Activated T-cell treated with anti-CD3 and anti-CD28 coated beads for 4 hours (primary cell): ENCODE results near the gene BICC1.

Experiments used
- DNase-seq: peaks from one replicate; pipeline ENCODE4 v3.0.0-alpha.2; 2020

BICC1 gene

DNA sequence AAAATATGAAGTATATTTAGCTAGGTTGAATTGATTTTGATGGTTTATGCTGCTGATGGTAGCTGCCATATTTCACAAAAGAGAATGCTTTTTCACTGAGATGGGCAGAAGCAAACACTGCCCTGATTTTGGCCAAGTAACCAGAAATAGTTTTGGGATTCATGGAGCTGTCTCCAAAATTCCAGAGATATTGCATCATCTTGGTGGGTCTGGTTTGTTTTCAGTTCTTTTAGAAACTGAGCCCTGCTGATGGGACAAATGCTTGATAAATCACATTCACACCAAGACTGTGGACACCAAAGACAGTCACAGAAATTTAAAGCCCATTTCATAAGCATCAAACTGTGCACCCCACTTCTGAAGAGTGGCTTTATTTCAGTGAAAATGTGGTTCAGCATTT is 140.5 kb downstream of the BICC1 start:
- no peak for DNase-seq

DNA sequence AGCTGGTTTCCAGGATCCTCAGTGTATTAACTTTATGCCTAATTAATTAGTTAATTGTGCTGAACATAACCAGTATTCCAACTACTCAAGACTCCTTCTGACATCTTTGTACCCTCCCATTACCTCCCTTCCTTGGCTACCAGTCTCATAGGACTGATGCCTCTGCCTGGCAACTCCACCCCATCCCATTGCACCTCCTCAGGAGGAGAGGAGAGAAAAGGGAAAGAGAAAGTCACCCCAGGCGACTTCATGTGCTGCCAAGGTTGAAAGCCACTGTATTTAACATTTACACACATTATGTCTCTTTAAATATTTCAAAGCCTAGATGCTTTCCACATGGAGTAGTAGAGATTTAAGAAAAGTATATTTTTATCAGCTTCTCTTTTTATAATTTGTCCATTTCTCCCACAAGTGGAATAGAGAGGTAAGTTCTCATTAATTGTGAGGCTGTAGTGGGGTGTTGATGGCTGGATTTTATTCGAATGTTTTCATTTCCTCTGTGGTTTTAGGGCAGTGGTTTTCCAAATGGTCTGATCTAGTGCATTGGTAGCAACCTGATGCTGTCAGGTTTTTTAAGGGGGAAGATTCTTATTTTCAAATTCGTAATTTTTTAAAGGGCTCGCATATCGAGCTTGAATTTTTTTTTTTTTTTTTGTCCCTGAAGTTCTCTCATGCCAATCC is 148.0 kb downstream of the BICC1 start:
- DNase-seq, result no peak

DNA sequence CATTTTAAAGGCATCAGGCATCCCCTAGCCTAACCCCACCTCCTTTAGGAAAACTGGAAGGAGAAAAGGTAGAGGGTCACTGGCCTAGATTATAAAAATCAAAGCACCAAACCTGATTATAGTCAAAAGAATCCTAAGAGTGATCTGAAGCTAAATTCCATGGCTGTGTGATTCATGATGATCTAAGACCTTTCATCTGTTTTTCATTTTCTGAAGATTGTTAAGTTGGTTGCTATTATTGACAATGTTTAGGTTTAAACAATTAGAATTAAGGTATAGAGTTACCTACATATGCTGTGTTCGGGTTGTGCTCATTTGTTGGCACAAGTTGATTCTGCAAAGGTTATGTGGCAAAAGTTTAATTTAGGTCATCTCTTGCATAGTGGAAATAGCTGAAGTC is 148.7 kb downstream of the BICC1 start:
- DNase-seq, result no peak

GRCh38 chr10:58661902-58662301 is 149.2 kb downstream of the BICC1 start:
- no peak for DNase-seq

DNA sequence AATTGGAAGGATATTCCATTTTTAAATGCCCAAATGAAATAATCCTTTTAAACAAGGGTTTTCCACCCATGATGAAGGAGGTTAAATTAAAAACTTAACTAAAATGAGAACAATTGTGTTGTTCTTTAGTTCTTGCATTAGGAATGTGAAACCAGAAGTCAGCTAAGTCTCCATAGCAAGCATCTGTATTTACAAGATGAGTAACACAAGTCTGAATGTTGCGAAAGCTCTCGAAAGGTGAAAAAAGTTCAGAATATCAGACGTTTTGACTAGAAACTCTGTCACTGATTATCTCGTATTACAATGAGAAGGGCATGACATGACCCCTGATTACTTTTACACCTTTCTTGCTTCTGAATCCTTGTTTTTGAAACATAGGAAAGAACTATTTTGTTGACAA is 149.6 kb downstream of the BICC1 start:
- no peak for DNase-seq

- no peak for DNase-seq
These were observed 152.7 kb downstream of the BICC1 start for GRCh38 chr10:58665361-58665760.

GRCh38 chr10:58666024-58666423 is 153.4 kb downstream of the BICC1 start:
- no peak for DNase-seq

- no peak for DNase-seq
These were observed 155.1 kb downstream of the BICC1 start for GRCh38 chr10:58667658-58668310.

- DNase-seq, result no peak
These were observed 160.2 kb downstream of the BICC1 start for GRCh38 chr10:58672845-58673244.

GRCh38 chr10:58674251-58674650 is 161.6 kb downstream of the BICC1 start:
- no peak for DNase-seq

DNA sequence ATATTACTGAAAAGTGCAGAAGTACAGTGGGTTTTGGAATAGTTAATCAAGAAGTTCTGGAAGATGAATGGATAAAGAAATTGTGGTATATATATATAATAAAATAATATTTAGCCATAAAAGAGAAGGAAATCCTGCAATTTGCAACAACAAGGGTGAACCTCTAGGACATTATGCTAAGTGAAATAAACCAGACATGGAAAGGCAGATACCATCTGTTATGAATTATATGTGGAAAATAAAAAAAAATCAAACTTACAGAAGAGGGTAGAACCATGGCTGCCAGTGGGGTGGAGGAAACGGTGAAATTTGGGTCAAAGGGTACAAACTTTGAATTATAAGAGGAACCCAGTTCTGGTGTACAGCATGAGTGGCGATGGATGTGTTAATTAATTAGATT is 162.6 kb downstream of the BICC1 start:
- no peak for DNase-seq

GRCh38 chr10:58691528-58691927 is 178.9 kb downstream of the BICC1 start:
- no peak for DNase-seq

DNA sequence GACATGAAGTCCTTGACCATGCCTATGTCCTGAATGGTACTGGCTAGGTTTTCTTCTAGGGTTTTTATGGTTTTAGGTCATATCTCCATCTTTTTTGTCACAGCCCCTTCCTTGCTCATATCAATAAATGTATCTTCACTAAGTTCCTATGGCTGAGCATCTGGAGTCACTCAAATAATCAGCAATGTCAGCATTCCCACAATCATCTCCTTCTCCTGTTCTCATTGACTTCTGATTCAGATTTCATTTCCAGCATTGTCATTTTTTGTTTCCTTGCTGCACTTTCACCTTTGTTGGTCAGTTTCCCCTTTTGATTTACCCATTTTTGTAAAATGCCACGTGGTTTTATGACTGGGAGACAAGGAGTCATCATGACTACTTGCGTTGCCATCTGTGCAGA is 181.2 kb downstream of the BICC1 start:
- no peak for DNase-seq

GRCh38 chr10:58695022-58695421 is 182.3 kb downstream of the BICC1 start:
- DNase-seq, result no peak

- no peak for DNase-seq
These were observed 184.1 kb downstream of the BICC1 start for GRCh38 chr10:58696736-58697135.

DNA sequence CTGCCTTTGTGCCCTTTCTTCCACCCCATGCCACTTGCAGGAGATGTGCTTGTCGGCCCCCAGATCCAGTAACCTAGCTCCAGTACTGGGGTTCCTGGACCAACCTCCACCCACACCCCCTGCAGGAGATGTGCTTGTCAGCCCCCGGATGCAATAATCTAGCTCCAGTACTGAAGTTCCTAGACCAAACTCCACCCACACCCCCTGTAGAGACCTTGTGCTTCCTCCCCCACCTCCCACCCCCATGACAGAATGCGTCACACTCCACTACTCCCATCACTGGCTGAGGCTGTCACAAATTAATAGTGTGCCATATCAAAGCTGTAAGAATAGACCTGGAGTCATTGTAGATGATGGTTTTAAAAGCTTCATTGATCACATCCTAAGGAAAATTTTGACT is 185.0 kb downstream of the BICC1 start:
- no peak for DNase-seq

- DNase-seq, result no peak
These were observed 186.2 kb downstream of the BICC1 start for GRCh38 chr10:58698777-58699356.

DNA sequence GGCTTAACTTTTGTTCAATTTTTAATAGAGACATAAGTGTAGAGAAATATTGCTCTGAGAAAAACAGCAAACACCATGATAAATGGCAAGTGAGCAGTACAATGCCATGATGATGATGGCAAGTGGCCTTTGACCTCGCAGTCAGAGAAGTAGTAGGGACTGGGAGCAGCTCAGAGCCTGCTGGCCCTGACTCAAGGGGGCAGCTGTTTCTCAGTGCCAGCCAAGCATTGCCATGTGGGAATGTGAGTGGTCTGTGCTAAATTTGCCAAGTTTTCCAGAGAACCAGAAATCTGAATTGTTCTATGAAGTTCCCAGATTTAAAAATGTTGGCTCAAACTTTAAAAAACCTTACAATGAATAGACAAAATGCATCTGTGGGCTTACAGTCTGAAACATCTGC is 187.9 kb downstream of the BICC1 start:
- no peak for DNase-seq

DNA sequence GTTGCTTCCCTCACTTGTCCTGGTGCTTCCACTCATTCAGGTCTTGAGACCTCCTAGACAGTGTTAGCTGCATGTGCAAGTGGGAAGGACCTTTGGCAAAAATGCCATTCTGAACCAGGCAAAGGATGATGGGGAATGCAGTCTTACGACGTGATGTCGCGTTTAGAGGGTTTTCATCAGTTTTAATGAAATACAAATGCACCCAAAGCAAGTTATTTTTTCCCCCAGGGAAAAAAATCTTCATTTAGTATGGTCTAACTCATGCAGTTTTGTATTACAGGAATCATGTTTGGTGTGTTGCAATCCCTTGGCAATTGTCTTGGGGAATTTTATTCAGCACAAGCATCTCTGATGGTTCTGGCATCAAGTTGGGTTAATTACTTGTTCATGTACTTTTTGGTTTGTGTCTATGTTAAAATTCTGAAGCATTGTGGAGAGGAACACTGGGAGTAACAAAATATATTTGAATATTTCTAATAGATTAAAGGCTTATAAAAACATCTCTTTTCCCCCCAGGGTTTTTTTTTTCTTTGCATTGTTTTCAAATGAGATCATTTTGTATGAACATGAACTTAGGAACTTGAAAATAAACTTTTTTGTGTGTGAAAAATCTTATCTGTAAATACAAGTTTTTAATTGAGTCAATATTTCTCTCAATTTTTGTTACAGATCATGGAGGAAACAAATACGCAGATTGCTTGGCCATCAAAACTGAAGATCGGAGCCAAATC is 188.9 kb downstream of the BICC1 start:
- DNase-seq, result no peak

- no peak for DNase-seq
These were observed 191.6 kb downstream of the BICC1 start for GRCh38 chr10:58704226-58704625.

DNA sequence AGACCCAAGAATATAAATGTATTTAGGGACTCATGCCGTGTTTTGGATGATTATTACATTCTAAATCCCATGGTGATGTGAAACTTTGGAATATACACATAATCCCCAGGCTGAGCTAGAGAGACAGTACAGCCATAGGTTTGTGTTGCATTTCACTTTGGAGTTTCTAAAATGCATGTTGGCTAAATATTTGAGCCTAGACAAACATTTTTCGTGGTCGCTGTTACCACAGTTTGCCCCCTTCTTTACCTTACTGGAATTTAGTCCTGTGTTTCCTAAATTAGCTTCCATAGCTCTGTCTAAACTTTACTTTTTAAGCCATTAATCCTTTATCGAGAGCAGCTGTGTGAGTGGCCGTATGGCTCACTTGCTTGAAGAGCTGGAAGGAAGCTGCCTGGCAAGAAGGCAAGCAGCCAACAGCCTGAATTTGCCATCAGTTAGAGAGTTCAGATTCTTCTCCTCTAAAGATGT is 192.0 kb downstream of the BICC1 start:
- no peak for DNase-seq

DNA sequence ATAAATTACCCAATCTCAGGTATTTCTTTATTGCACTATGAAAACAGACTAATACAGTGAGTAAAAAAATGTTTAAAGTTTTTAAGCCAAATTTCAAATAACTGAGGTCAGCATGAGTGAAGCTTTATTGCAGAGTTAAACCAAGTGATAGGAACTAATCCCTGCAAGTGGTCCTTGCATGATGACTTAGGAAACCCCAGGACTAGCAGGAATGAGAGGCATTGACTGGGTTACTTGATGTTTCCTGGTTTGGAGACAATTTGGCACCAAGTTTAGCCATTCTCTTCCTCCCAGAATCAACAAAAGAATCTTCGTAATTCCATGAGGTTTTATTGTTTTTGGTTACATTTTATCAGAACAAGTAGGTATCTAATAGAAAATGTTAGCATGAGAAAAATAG is 194.2 kb downstream of the BICC1 start:
- DNase-seq, result no peak

- DNase-seq, result no peak
These were observed 199.5 kb downstream of the BICC1 start for GRCh38 chr10:58712141-58712540.

DNA sequence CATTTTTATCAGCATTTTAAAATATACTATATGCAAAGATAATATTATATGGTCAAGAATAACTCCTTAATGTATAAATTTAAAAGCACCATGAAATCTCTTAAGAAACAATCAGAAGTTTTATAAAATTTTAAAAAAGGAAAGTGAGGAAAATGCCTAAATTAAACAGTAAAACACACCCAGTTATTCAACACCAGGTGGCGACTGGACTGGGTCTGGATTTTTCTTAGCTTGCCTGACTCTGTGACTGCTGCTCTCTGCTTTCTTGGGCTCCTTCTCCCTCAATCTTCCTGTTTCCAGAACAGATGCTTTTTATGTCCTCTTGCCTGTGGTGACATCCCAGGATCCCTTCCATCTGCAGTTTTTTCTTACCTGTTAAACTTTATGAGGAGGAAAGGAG is 200.3 kb downstream of the BICC1 start:
- no peak for DNase-seq
